ENCODE measurements around the gene NADK. TPM values are rescaled to one million over a fixed set of nuclear protein-coding genes. Genes with fewer than 3 reads are reported as not detected.

Gene NADK
- total RNA-seq, 2 experiments from 2014 or later, result 57.3 to 65.6 TPM

DNA sequence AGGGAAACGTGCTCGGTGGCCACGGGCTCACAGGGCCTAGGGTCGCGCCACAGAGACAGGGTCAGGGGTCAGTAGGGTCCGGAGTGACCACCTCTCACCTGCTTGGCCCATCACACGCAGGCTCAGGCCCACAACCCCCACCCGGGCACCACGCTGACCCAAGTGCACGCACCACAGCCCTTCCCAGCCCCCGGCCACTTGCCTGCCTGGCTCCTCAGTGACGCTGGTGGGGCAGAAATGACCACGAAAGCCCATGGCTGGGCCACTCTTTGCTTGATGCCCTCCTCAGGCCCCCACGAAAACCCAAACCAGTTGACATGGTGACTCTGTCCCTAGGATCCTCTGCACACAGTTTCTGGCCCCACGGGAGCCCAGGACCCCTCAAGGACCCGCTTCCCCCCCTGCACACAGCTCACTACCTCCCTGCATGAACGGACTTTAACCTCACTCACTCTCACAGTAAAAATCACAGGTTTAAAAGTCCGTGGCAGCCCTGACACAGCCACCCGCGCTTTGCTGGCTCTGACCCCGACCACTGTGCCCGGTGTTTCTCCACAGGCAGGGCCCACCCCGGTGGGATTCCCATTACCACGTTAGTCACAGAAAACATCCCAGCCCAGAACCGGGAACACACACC, 20.7 kb downstream of the NADK start:
- Mint-ChIP-seq H3K4me3 (no peak overlapping the region), H3K4me1 (ENCODE audit: low read depth) (no peaks in the 10 kb centered on the region), H3K27me3 (no peaks in the 10 kb centered on the region), H3K9me3 (no peaks in the 10 kb centered on the region), H3K36me3 (ENCODE audit: low read depth) (peaks cover 20% of the 10 kb centered on the region), H3K27ac (no peak overlapping the region)
- TF ChIP-seq, protein P1, sequence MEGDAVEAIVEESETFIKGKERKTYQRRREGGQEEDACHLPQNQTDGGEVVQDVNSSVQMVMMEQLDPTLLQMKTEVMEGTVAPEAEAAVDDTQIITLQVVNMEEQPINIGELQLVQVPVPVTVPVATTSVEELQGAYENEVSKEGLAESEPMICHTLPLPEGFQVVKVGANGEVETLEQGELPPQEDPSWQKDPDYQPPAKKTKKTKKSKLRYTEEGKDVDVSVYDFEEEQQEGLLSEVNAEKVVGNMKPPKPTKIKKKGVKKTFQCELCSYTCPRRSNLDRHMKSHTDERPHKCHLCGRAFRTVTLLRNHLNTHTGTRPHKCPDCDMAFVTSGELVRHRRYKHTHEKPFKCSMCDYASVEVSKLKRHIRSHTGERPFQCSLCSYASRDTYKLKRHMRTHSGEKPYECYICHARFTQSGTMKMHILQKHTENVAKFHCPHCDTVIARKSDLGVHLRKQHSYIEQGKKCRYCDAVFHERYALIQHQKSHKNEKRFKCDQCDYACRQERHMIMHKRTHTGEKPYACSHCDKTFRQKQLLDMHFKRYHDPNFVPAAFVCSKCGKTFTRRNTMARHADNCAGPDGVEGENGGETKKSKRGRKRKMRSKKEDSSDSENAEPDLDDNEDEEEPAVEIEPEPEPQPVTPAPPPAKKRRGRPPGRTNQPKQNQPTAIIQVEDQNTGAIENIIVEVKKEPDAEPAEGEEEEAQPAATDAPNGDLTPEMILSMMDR (IDR thresholded peaks at IDR 0.05), result no peak
- POLR2A ChIA-PET, result no interaction called here
- CTCF ChIA-PET, result no interaction called here
- DNase-seq (no peak), ATAC-seq (no peak)
- intact Hi-C loops (cut with micrococcal nuclease), result no loop called here

DNA sequence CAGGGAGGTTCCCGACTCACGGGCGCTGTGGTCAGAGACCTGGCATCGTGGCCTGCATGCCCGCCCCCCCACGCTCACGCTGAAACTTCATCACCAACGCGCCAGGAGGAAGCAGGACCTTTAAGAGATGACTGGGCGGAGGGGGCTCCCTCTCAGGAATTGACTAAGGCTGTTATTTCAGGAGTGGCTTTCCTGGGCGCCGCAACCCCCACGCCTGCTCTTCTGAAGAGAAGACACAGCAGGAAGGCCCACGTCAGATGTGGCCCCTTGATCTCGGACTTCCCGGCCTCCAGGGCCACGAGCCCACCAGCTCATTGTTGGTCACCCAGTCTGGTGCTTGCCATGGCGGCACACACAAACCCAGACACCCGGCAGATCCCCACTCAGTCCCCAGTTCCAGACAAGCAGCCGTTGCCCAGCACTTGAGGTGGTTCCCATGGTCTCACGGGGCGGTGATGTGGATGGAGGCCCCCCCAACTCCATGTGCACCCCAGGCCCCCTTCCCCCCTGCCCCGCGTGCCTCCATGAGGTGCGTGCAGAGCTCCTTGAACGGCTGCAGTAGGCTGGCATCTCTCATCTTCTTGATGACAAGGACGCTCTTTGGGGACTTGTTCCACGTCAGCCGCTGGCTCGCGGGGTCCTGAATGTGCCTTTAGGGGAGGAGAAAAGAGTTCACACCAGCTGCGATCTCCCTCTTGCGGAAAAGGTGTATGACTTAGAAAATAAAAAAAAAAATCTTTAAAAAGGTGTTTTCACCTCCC, 21.4 kb downstream of the NADK start:
- Mint-ChIP-seq H3K4me3 (no peak overlapping the region), H3K9me3 (no peaks in the 10 kb centered on the region), H3K36me3 (ENCODE audit: low read depth) (peaks cover 26% of the 10 kb centered on the region), H3K27ac (no peak overlapping the region), H3K4me1 (ENCODE audit: low read depth) (no peaks in the 10 kb centered on the region), H3K27me3 (no peaks in the 10 kb centered on the region)
- DNase-seq, result no peak
- intact Hi-C loops (cut with micrococcal nuclease), result no loop called here
- POLR2A ChIA-PET, result no interaction called here
- CTCF ChIA-PET, result no interaction called here
- ATAC-seq, result no peak
- TF ChIP-seq, protein P1 (IDR thresholded peaks at IDR 0.05), result no peak

DNA sequence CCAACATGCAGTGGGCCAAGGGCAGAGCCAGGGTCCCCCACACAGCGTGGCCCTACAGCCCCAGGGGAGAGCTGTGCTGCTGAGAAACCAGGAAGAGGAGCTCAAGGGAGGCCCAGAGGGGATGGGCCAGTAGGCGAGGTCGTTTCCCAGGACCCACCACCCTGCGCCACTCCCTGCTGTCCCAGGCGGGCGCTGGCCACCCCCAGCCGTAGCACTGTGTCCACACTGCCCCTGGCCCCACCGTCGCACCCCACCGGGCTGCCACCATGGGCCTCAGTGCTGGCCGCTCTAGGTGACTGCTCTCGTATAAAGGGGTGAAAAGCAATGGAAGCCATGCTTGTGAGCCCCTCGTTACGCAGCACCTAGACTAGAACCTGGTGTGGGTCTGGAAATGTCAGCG, 22.4 kb downstream of the NADK start:
- Mint-ChIP-seq H3K36me3 (ENCODE audit: low read depth) (peaks cover 22% of the 10 kb centered on the region), H3K9me3 (no peaks in the 10 kb centered on the region), H3K4me1 (ENCODE audit: low read depth) (no peaks in the 10 kb centered on the region), H3K27ac (no peak overlapping the region), H3K4me3 (no peak overlapping the region), H3K27me3 (no peaks in the 10 kb centered on the region)
- ATAC-seq (no peak), DNase-seq (no peak)
- TF ChIP-seq, protein P1 (IDR thresholded peaks at IDR 0.05), result no peak
- CTCF ChIA-PET, result no interaction called here
- POLR2A ChIA-PET, result no interaction called here
- intact Hi-C loops (cut with micrococcal nuclease), result no loop called here

DNA sequence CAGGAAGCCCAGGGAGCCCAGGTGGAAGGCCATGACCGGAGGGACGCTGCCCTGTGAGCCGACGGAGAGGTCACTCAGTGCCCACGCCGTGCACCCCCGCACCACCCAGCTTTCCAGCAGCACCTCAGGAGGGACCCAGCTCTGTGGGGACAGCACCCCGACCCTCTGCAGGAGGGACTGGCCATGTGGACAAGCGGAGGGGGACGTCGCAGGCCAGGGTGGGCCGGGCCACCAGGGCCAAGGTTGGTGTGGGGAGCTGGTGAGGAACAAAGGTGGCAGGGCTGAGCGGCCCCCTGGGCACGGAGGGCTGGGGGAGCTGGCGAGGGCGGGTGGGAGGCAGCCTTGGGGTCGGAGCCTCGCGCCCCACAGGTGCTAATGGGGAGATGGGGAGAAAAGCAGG, 22.8 kb downstream of the NADK start:
- no peak for DNase-seq
- H3K4me3 Mint-ChIP-seq, result no peak overlapping the region
- ChIA-PET CTCF (no interaction called here), POLR2A (no interaction called here)
- no peaks in the 10 kb centered on the region for H3K9me3 Mint-ChIP-seq
- no peaks in the 10 kb centered on the region for H3K4me1 Mint-ChIP-seq (ENCODE audit: low read depth)
- H3K27me3 Mint-ChIP-seq, result no peaks in the 10 kb centered on the region
- peaks cover 22% of the 10 kb centered on the region for H3K36me3 Mint-ChIP-seq (ENCODE audit: low read depth)
- TF ChIP-seq, protein P1 (IDR thresholded peaks at IDR 0.05), result no peak
- no peak for ATAC-seq
- no peak overlapping the region for H3K27ac Mint-ChIP-seq
- intact Hi-C loops (cut with micrococcal nuclease), result no loop called here

DNA sequence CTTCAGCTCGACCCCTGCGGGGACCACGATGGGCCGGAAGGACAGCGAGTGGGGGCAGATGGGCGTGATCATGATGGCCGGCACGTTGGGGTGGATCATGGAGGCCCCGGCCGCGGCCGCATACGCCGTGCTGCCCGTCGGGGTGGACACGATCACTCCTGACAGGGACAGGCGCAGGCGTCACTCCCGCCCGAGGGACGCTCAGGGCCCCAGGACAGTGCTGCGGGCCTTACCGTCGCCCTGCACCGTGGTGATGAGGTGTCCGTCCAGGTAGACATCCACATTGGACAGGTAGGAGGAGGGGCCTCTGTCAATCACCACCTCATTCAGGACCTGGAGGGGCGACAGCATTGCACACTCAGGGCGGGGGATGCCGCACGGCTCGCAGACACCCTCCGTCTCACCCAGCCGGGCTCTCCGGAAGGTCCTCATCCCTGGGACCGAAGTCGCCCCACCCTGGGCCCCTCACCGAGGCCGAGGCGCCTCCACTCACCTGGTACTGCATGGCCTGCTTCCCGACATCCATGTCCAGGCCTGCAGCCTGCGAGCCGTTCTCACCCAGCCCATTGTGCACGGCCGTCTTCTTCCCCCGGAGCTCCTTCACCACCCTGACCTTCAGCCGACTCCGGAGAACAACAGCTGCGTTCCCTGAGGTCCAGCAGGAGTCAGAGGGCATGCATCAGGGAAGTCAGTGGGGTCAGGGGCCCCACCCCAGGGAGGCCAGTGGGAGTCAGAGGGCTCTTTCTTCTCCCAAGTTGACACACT, 24.0 kb downstream of the NADK start:
- intact Hi-C loops (cut with micrococcal nuclease), result no loop called here
- no peaks in the 10 kb centered on the region for H3K9me3 Mint-ChIP-seq
- no peak overlapping the region for H3K27ac Mint-ChIP-seq
- ATAC-seq (no peak), DNase-seq (no peak)
- TF ChIP-seq, protein P1 (IDR thresholded peaks at IDR 0.05), result no peak
- POLR2A ChIA-PET, result no interaction called here
- H3K4me3 Mint-ChIP-seq, result no peak overlapping the region
- CTCF ChIA-PET, result no interaction called here
- peaks cover 20% of the 10 kb centered on the region for H3K36me3 Mint-ChIP-seq (ENCODE audit: low read depth)
- peaks cover 2% of the 10 kb centered on the region for H3K4me1 Mint-ChIP-seq (ENCODE audit: low read depth)
- H3K27me3 Mint-ChIP-seq, result no peaks in the 10 kb centered on the region

Measured in activated CD8-positive, alpha-beta T cell treated with anti-CD3 and anti-CD28 coated beads for 36 hours (primary cell).